K562 (cell line): Measurements from ENCODE around the gene SALL3. TPM values are rescaled to one million over a fixed set of nuclear protein-coding genes. Genes with fewer than 3 reads are reported as not detected.

ENCODE experiments used
- ATAC-seq: fragments of 200-7000 bp; cut with Tn5 transposase; 3 replicates; pipeline ENCODE4 v1.9.1; 2020; ENCODE audit warnings: moderate library complexity
- BruUV-seq: library from RNA; stranded (reverse); fragments of 400-500 nt; replicated peaks from 2 replicates; lab custom pipeline; 2021; lab: Mats Ljungman, UMichigan
- CTCF ChIA-PET: fragments of 300-600 bp; formaldehyde crosslinking; extraction: SDS; loops from one replicate; lab custom pipeline; 2021; ENCODE audit warnings: low intra/inter-chr PET ratio; lab: Yijun Ruan, JAX
- POLR2A ChIA-PET: fragments of 300-600, 350-650 bp; sonication (Branson Sonifier 250); formaldehyde crosslinking; extraction: SDS; loops from one replicate; lab custom pipeline; 2021; ENCODE audit warnings: antibody characterized with exemption, inconsistent platforms; lab: Yijun Ruan, JAX
- DNase-seq, 4 experiments: peaks; one replicate each; pipeline versions ENCODE4 v3.0.0 to v3.0.0-alpha.2; 2011 to 2018; ENCODE audit warnings: low spot score in 3 of 4, mixed read lengths in 3 of 4; ENCODE audit errors: extremely low read depth in 1 of 4
- FAIRE-seq: peaks from 2 replicates; lab custom pipeline; 2011; peaks lifted over from hg19 to GRCh38; lab: Jason Lieb, UNC
- H2AFZ ChIP-seq: 2 replicates; pipeline ENCODE4 v1.6.0; 2011; ENCODE audit warnings: low read depth, low read length, control low read depth, inconsistent platforms
- H3K27ac ChIP-seq: fragments of 200-600 bp; 3 replicates; pipeline ENCODE4 v1.8.0; 2011; ENCODE audit warnings: low read depth, mild to moderate bottlenecking, control low read depth, inconsistent platforms, low read length, moderate library complexity, mixed read lengths; ENCODE audit errors: extremely low read depth
- H3K27me3 ChIP-seq, 2 experiments: fragments of 300-600 bp in 1 of 2; 2 replicates in 1 of 2; 3 replicates in 1 of 2; pipeline versions ENCODE4 v1.6.0 to v1.8.0; 2011; ENCODE audit warnings: inconsistent platforms in 2 of 2, low read length in 2 of 2, mild to moderate bottlenecking in 1 of 2, mixed read lengths in 1 of 2, moderate library complexity in 1 of 2; ENCODE audit not compliant: control insufficient read depth in 2 of 2, insufficient read depth in 2 of 2
- H3K36me3 ChIP-seq: fragments of 300-600 bp; 3 replicates; pipeline ENCODE4 v1.8.0; 2011; ENCODE audit warnings: mild to moderate bottlenecking, low read length, inconsistent platforms; ENCODE audit not compliant: control insufficient read depth, insufficient read depth
- H3K4me1 ChIP-seq, 2 experiments: fragments of 200-600 bp in 1 of 2; replicated peaks in 1 of 2; 2 replicates in 1 of 2; 3 replicates in 1 of 2; pipeline versions ENCODE4 v1.5.1 to v1.8.0; 2011; ENCODE audit warnings: inconsistent platforms in 2 of 2, low read length in 2 of 2, mild to moderate bottlenecking in 1 of 2, mixed read lengths in 1 of 2, moderate library complexity in 1 of 2; ENCODE audit not compliant: control insufficient read depth in 2 of 2, insufficient read depth in 2 of 2
- H3K4me2 ChIP-seq: 2 replicates; pipeline ENCODE4 v1.6.1; 2011; ENCODE audit warnings: low read length, control low read depth, inconsistent platforms, mixed read lengths; ENCODE audit not compliant: insufficient read depth
- H3K4me3 ChIP-seq: fragments of 200-600 bp; sonication (generic), shearing (Covaris generic); 2 replicates; pipeline ENCODE4 v1.5.1; 2016; ENCODE audit warnings: control low read depth, inconsistent platforms
- H3K79me2 ChIP-seq: fragments of 200-600 bp; 3 replicates; pipeline ENCODE4 v1.8.0; 2011; ENCODE audit warnings: low read length, inconsistent platforms; ENCODE audit not compliant: control insufficient read depth, insufficient read depth
- H3K9ac ChIP-seq, 2 experiments: 2 replicates each; pipeline versions ENCODE4 v1.6.0 to v1.6.1; 2011; ENCODE audit warnings: low read depth in 2 of 2, low read length in 2 of 2, control low read depth in 1 of 2, inconsistent platforms in 1 of 2, mild to moderate bottlenecking in 1 of 2, mixed read lengths in 1 of 2; ENCODE audit not compliant: insufficient read depth in 1 of 2
- H3K9me1 ChIP-seq: one replicate; pipeline ENCODE4 v1.6.0; 2011; ENCODE audit warnings: inconsistent platforms, mild to moderate bottlenecking, low read length, moderate library complexity; ENCODE audit not compliant: control insufficient read depth, insufficient read depth
- H3K9me3 ChIP-seq: replicated peaks from 2 replicates; pipeline ENCODE4 v1.5.1; 2011; ENCODE audit warnings: low read depth, low read length, inconsistent platforms; ENCODE audit not compliant: control insufficient read depth, insufficient read depth
- H4K20me1 ChIP-seq: replicated peaks from 2 replicates; pipeline ENCODE4 v1.6.1; 2011; ENCODE audit warnings: low read length, inconsistent platforms, mixed read lengths; ENCODE audit not compliant: control insufficient read depth, insufficient read depth
- BCL6 ChIP-seq: fragments of 250-450 bp; sonication (Bioruptor Pico); IDR thresholded peaks from 2 replicates; pipeline ENCODE4 v1.4.0; 2020
- BRD4 ChIP-seq: fragments of 200-600 bp; sonication (generic); IDR thresholded peaks from 2 replicates; pipeline ENCODE4 v1.6.1; 2017; ENCODE audit warnings: inconsistent platforms
- CHD2 ChIP-seq: IDR thresholded peaks from 2 replicates; pipeline ENCODE4 v1.6.1; 2011; ENCODE audit warnings: low read depth, low read length
- FOXA1 ChIP-seq: fragments of 450-650 bp; IDR thresholded peaks from 2 replicates; pipeline ENCODE4 v1.6.1; 2016; ENCODE audit warnings: mild to moderate bottlenecking, borderline replicate concordance
- FOXO4 ChIP-seq: fragments of 450-650 bp; formaldehyde crosslinking; IDR thresholded peaks from 2 replicates; pipeline ENCODE4 v1.4.0; 2020; ENCODE audit warnings: mild to moderate bottlenecking, moderate library complexity
- KHSRP ChIP-seq: fragments of 450-650 bp; IDR thresholded peaks from 2 replicates; pipeline ENCODE4 v1.6.1; 2017
- MBD2 ChIP-seq: sonication (generic); IDR thresholded peaks from 2 replicates; pipeline ENCODE4 v1.6.1; 2016; ENCODE audit warnings: low read depth, borderline replicate concordance
- MXD1 ChIP-seq: fragments of 250-450 bp; sonication (Bioruptor Pico); IDR thresholded peaks from 2 replicates; pipeline ENCODE4 v1.8.0; 2021; ENCODE audit warnings: borderline replicate concordance, mild to moderate bottlenecking, moderate library complexity; ENCODE audit not compliant: poor library complexity, severe bottlenecking
- SMAD3 ChIP-seq: fragments of 450-650 bp; formaldehyde crosslinking; conservative IDR thresholded peaks from 2 replicates; pipeline ENCODE4 v1.4.0; 2020; ENCODE audit warnings: mild to moderate bottlenecking
- SP2 ChIP-seq: IDR thresholded peaks from 2 replicates; pipeline ENCODE4 v1.6.1; 2011; ENCODE audit warnings: mild to moderate bottlenecking, low read depth, low read length, moderate library complexity; ENCODE audit not compliant: poor library complexity, severe bottlenecking; ENCODE audit errors: extremely low read depth
- ZFP1 ChIP-seq: fragments of 450-650 bp; formaldehyde crosslinking; IDR thresholded peaks from 2 replicates; pipeline ENCODE4 v1.4.0; 2020; ENCODE audit warnings: mild to moderate bottlenecking, mixed read lengths
- ZNF253 ChIP-seq: fragments of 250-450 bp; sonication (Bioruptor Pico); conservative IDR thresholded peaks from 2 replicates; pipeline ENCODE4 v1.6.1; 2021; ENCODE audit warnings: mild to moderate bottlenecking
- ZNF263 ChIP-seq: sonication (generic); formaldehyde crosslinking; IDR thresholded peaks from 2 replicates; pipeline ENCODE4 v1.8.0; 2022; ENCODE audit warnings: mild to moderate bottlenecking, missing genetic modification reagents, borderline replicate concordance
- WGBS: fragments of 100-300 bp; shearing (Covaris generic); methylation state at CpG from one replicate; pipeline ENCODE4 v1.1.6; 2016; ENCODE audit warnings: low coverage, mixed read lengths; ENCODE audit not compliant: insufficient coverage; ENCODE audit errors: missing lambda C conversion rate; 5-methylcytosine and 5-hydroxymethylcytosine counted together
- in situ Hi-C: fragments of 300-500 bp; cut with MboI; formaldehyde crosslinking; loops from 4 replicates; pipeline ENCODE4 v1.15.0; 2018; ENCODE audit warnings: inconsistent platforms, mixed read lengths
- intact Hi-C: fragments of 100-400 bp; cut with micrococcal nuclease; formaldehyde crosslinking; loops from 2 replicates; pipeline ENCODE4 v1.14.2; 2022
- polyA plus RNA-seq, 8 experiments: library from polyadenylated mRNA; depleted of rRNA in 4 of 8; stranded (reverse) in 5 of 8; unstranded in 3 of 8; fragments of >200 nt; fragmentation: Nextera tagmentation in 2 of 8; fragmentation: Illumina TruSeq in 1 of 8; extraction: Ambion mirVana in 2 of 8; extraction: Trizol in 1 of 8; gene quantifications; 2 replicates each; pipeline versions ENCODE4 v1.2.1 to v1.2.3, GENCODE V29; 2011 to 2014; ENCODE audit warnings: inconsistent platforms in 1 of 8, missing spikeins in 1 of 8
- total RNA-seq, 7 experiments: library from RNA; depleted of rRNA in 6 of 7; stranded (reverse); fragments of >200 nt in 6 of 7; fragmentation: Illumina TruSeq in 2 of 7; extraction: Trizol in 2 of 7; gene quantifications; 2 replicates each; pipeline versions ENCODE4 v1.2.1 to v1.2.3, GENCODE V29; 2011 to 2021; ENCODE audit warnings: low replicate concordance in 1 of 7

SALL3 gene
- total and polyA plus RNA-seq, 9 of the 15 experiments (the other 6 are each of a cell fraction or from before 2014, with no cell fraction given) = not detected

- no peaks in the 10 kb centered on the region for H3K36me3 ChIP-seq
- FAIRE-seq = no peak
- TF ChIP-seq BRD4 = no peak
- H3K4me3 ChIP-seq = no peak overlapping the region
- no peak for DNase-seq
- H3K9me3 ChIP-seq = no peaks in the 10 kb centered on the region
- H3K27ac ChIP-seq = no peak overlapping the region
- peaks cover 0 to 32% of the 10 kb centered on the region in 2 experiments; a peak in 3 of 5 replicates for H3K27me3 ChIP-seq
- no peaks in the 10 kb centered on the region for H3K9me1 ChIP-seq
- ChIA-PET POLR2A (no interaction called here), CTCF (no interaction called here)
- no peaks in the 10 kb centered on the region for H3K79me2 ChIP-seq
- 0% methylated on average over 8 of the region's 10 CpGs for WGBS
- intact Hi-C loops = no loop called here
- no peak for ATAC-seq
- no peak overlapping the region for H3K4me2 ChIP-seq
- no peak overlapping the region for H3K9ac ChIP-seq
- in situ Hi-C loops = no loop called here
- BruUV-seq = no TSS peak
- H3K4me1 ChIP-seq = no peaks in the 10 kb centered on the region; a peak in 1 of 5 replicates
- H4K20me1 ChIP-seq = no peaks in the 10 kb centered on the region
- H2AFZ ChIP-seq = no peak overlapping the region
Observed at GRCh38 chr18:78975292-78975691, 4.3 kb upstream of the SALL3 start.

GRCh38 chr18:78975699-78976335, 3.8 kb upstream of the SALL3 start:
- H4K20me1 ChIP-seq = no peaks in the 10 kb centered on the region
- no peaks in the 10 kb centered on the region for H3K9me3 ChIP-seq
- no TSS peak for BruUV-seq
- peaks cover 0 to 27% of the 10 kb centered on the region in 2 experiments; a peak in 3 of 5 replicates for H3K27me3 ChIP-seq
- no peak overlapping the region for H3K27ac ChIP-seq
- ATAC-seq = no peak
- intact Hi-C loops (no loop called here), in situ Hi-C loops (no loop called here)
- H3K4me3 ChIP-seq = no peak overlapping the region
- no peaks in the 10 kb centered on the region for H3K79me2 ChIP-seq
- WGBS = 0% methylated on average over 3 of the region's 4 CpGs
- no peaks in the 10 kb centered on the region for H3K9me1 ChIP-seq
- no peak for DNase-seq
- no peaks in the 10 kb centered on the region for H3K36me3 ChIP-seq
- ChIA-PET CTCF (no interaction called here), POLR2A (no interaction called here)
- no peak for FAIRE-seq
- no peak overlapping the region for H3K9ac ChIP-seq
- no peaks in the 10 kb centered on the region; a peak in 1 of 5 replicates for H3K4me1 ChIP-seq
- no peak overlapping the region for H3K4me2 ChIP-seq
- no peak overlapping the region for H2AFZ ChIP-seq
- TF ChIP-seq ZNF253 (no peak), ZFP1 (CRISPR knock-in tag) (no peak), MXD1 (CRISPR knock-in tag) (no peak), FOXO4 (CRISPR knock-in tag) (no peak), FOXA1 (no peak), MBD2 (no peak), BCL6 (CRISPR knock-in tag) (no peak), ZNF263 (CRISPR knock-in tag) (no peak), SP2 (no peak), CHD2 (no peak), KHSRP (no peak), SMAD3 (no peak)
